Measurements from ENCODE around the gene PSMD7. TPM values are rescaled to one million over a fixed set of nuclear protein-coding genes. Genes with fewer than 3 reads are reported as not detected.

PSMD7 gene
- total and polyA plus RNA-seq, 2 of the 13 experiments (the other 11 are each of a cell fraction or from before 2014, with no cell fraction given): 105 to 224 TPM

DNA sequence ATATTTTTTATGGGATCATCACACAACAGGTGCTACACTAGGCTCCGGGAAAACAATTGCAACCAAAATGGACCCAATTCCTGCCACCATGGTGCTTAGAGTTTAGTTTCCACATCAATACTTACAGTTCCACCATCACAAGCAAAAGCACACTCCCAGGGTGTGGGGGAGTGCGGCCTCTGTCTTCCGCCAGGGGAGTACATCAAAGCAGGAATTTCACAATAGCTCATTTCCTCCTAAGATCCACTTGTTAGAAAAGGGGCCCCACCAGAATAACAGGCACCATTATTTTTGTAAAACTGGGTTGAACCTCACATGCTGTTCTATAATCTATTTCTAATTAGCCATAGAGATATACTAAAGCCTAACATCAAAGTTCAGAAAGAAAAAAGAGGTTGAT is 44.3 kb upstream of the PSMD7 start (continued):
- TF ChIP-seq ZNF407 (CRISPR knock-in tag; IDR thresholded peaks at IDR 0.05; ENCODE audit: not compliant biosample characterization): no peak
- no peak for TF ChIP-seq TAF15 (IDR thresholded peaks at IDR 0.05; ENCODE audit: low read depth, low read length, poor library complexity, severe bottlenecking)
- no peak for TF ChIP-seq CBFB (CRISPR knock-in tag; IDR thresholded peaks at IDR 0.05)
- TF ChIP-seq TBX2 (CRISPR knock-in tag; IDR thresholded peaks at IDR 0.05; ENCODE audit: borderline replicate concordance): no peak
- TF ChIP-seq CEBPG (CRISPR knock-in tag; IDR thresholded peaks at IDR 0.05): peak; percentile 29; the same call in 1 of the 2 replicates
- TF ChIP-seq ZNF530 (CRISPR knock-in tag; IDR thresholded peaks at IDR 0.05; ENCODE audit: low read depth): no peak

All from HepG2 (cell line).